WTC11 (cell line): ENCODE results near the gene TTC33.

Source experiments
- ATF2 ChIP-seq: sonication (generic); formaldehyde crosslinking; IDR thresholded peaks from 2 replicates; pipeline ENCODE4 v1.8.1; 2022; ENCODE audit warnings: low read depth, missing genetic modification reagents, borderline replicate concordance
- ATF3 ChIP-seq: sonication (generic); formaldehyde crosslinking; conservative IDR thresholded peaks from 2 replicates; pipeline ENCODE4 v1.8.1; 2022; ENCODE audit warnings: mild to moderate bottlenecking, missing genetic modification reagents
- CREB1 ChIP-seq: sonication (generic); formaldehyde crosslinking; IDR thresholded peaks from 2 replicates; pipeline ENCODE4 v1.8.0; 2023; ENCODE audit warnings: mild to moderate bottlenecking, missing genetic modification reagents
- CTCF ChIP-seq: fragments of 200-600 bp; IDR thresholded peaks from 2 replicates; pipeline ENCODE4 v1.8.0; 2022; ENCODE audit warnings: antibody characterized with exemption
- FOXJ3 ChIP-seq: sonication (generic); formaldehyde crosslinking; IDR thresholded peaks from 2 replicates; pipeline ENCODE4 v1.9.0; 2021; ENCODE audit warnings: missing genetic modification reagents, mild to moderate bottlenecking, borderline replicate concordance
- FOXP4 ChIP-seq: sonication (generic); formaldehyde crosslinking; IDR thresholded peaks from 2 replicates; pipeline ENCODE4 v1.8.0; 2022; ENCODE audit warnings: mild to moderate bottlenecking, missing genetic modification reagents
- MAX ChIP-seq: sonication (generic); formaldehyde crosslinking; IDR thresholded peaks from 2 replicates; pipeline ENCODE4 v1.8.0; 2022; ENCODE audit warnings: mild to moderate bottlenecking, missing genetic modification reagents
- MXD4 ChIP-seq: fragments of 250-450 bp; sonication (Bioruptor Pico); IDR thresholded peaks from 2 replicates; pipeline ENCODE4 v1.8.0; 2021; ENCODE audit warnings: mild to moderate bottlenecking, moderate library complexity, borderline replicate concordance
- NFE2L1 ChIP-seq: sonication (generic); formaldehyde crosslinking; IDR thresholded peaks from 2 replicates; pipeline ENCODE4 v1.8.1; 2023; ENCODE audit warnings: missing genetic modification reagents
- NFYB ChIP-seq: sonication (generic); formaldehyde crosslinking; conservative IDR thresholded peaks from 2 replicates; pipeline ENCODE4 v1.8.0; 2022; ENCODE audit warnings: low read depth, missing genetic modification reagents
- SOX15 ChIP-seq: fragments of 250-450 bp; sonication (Bioruptor Pico); IDR thresholded peaks from 2 replicates; pipeline ENCODE4 v1.9.0; 2021; ENCODE audit warnings: mild to moderate bottlenecking
- STAT6 ChIP-seq: sonication (generic); formaldehyde crosslinking; conservative IDR thresholded peaks from 2 replicates; pipeline ENCODE4 v1.8.1; 2023; ENCODE audit warnings: mild to moderate bottlenecking, low read depth, missing genetic modification reagents, moderate library complexity
- TEAD4 ChIP-seq: sonication (generic); formaldehyde crosslinking; IDR thresholded peaks from 2 replicates; pipeline ENCODE4 v1.8.0; 2022; ENCODE audit warnings: mild to moderate bottlenecking, missing genetic modification reagents
- ZBTB43 ChIP-seq: sonication (generic); formaldehyde crosslinking; IDR thresholded peaks from 2 replicates; pipeline ENCODE4 v1.8.1; 2023; ENCODE audit warnings: mild to moderate bottlenecking, missing genetic modification reagents

GRCh38 chr5:40687321-40687720 lies 68.4 kb downstream of the TTC33 start:
- TF ChIP-seq NFYB (CRISPR knock-in tag) (no peak), CTCF (no peak), FOXP4 (CRISPR knock-in tag) (no peak), TEAD4 (CRISPR knock-in tag) (no peak), ZBTB43 (CRISPR knock-in tag) (no peak), STAT6 (CRISPR knock-in tag) (no peak), MAX (CRISPR knock-in tag) (no peak), ATF2 (CRISPR knock-in tag) (no peak), NFE2L1 (CRISPR knock-in tag) (no peak), FOXJ3 (CRISPR knock-in tag) (no peak), CREB1 (CRISPR knock-in tag) (no peak), ATF3 (no peak), MXD4 (CRISPR knock-in tag) (no peak), SOX15 (no peak)
